Measurements from ENCODE around the gene CTNNAL1.
"Not testable (repeated sequence)": the region's sequence is repeated elsewhere in the genome, so short reads cannot be mapped to it uniquely, and the experiment has no call there.

CTNNAL1 gene

GRCh38 chr9:108972626-108973209, 40.6 kb downstream of the CTNNAL1 start:
- DNase-seq, result no peak
- Histone ChIP-seq H3K4me1 (no peaks in the 10 kb centered on the region), H3K9me3 (no peaks in the 10 kb centered on the region), H3K36me3 (peaks cover 23% of the 10 kb centered on the region), H3K4me3 (ENCODE audit: low read depth, low read length) (no peak overlapping the region), H3K27me3 (no peaks in the 10 kb centered on the region)
- TF ChIP-seq, protein P1, sequence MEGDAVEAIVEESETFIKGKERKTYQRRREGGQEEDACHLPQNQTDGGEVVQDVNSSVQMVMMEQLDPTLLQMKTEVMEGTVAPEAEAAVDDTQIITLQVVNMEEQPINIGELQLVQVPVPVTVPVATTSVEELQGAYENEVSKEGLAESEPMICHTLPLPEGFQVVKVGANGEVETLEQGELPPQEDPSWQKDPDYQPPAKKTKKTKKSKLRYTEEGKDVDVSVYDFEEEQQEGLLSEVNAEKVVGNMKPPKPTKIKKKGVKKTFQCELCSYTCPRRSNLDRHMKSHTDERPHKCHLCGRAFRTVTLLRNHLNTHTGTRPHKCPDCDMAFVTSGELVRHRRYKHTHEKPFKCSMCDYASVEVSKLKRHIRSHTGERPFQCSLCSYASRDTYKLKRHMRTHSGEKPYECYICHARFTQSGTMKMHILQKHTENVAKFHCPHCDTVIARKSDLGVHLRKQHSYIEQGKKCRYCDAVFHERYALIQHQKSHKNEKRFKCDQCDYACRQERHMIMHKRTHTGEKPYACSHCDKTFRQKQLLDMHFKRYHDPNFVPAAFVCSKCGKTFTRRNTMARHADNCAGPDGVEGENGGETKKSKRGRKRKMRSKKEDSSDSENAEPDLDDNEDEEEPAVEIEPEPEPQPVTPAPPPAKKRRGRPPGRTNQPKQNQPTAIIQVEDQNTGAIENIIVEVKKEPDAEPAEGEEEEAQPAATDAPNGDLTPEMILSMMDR (IDR thresholded peaks at IDR 0.05; ENCODE audit: low read depth, low read length), result no peak

DNA sequence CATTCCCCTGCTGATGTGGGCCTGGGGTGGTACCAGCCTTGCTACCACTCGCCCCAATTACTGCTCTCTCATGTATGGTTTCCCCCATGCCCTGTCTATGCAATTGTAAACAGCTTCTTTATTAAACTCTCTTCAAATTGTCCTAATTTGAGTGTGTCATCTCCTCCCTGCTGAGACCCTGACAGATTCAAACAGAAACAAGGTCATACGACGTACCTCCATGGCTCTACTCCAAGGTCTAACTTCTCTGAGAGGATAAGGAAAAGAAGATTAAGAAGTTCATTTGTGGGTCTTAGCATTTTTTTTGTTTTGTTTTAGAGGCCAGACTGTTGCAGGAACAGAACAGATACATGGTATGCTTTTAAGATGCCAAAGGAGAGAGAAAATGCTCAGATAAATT, 41.1 kb downstream of the CTNNAL1 start:
- TF ChIP-seq, protein P1 (IDR thresholded peaks at IDR 0.05; ENCODE audit: low read depth, low read length), result no peak
- no peak for DNase-seq

GRCh38 chr9:108971392-108971791, 41.9 kb downstream of the CTNNAL1 start:
- not testable (repeated sequence) for H3K9me3 ChIP-seq; H3K4me3 ChIP-seq (ENCODE audit: low read depth, low read length); DNase-seq; H3K4me1 ChIP-seq; H3K27me3 ChIP-seq
- peaks cover 19% of the 10 kb centered on the region for H3K36me3 ChIP-seq

More for the DNA sequence above, 41.1 kb downstream of the CTNNAL1 start:
- no peaks in the 10 kb centered on the region for H3K27me3 ChIP-seq
- no peaks in the 10 kb centered on the region for H3K4me1 ChIP-seq
- H3K4me3 ChIP-seq (ENCODE audit: low read depth, low read length), result no peak overlapping the region
- H3K9me3 ChIP-seq, result no peaks in the 10 kb centered on the region
- peaks cover 22% of the 10 kb centered on the region for H3K36me3 ChIP-seq

- DNase-seq, result no peak
- Histone ChIP-seq H3K4me1 (peaks cover 4% of the 10 kb centered on the region; the same call in 1 of the 2 replicates), H3K36me3 (peaks cover 20% of the 10 kb centered on the region), H3K9me3 (no peaks in the 10 kb centered on the region), H3K27me3 (no peaks in the 10 kb centered on the region), H3K4me3 (ENCODE audit: low read depth, low read length) (no peak overlapping the region)
- TF ChIP-seq, protein P1 (IDR thresholded peaks at IDR 0.05; ENCODE audit: low read depth, low read length), result no peak
Observed at GRCh38 chr9:108967916-108968315, 45.4 kb downstream of the CTNNAL1 start.

GRCh38 chr9:108963459-108964143, 49.7 kb downstream of the CTNNAL1 start:
- Histone ChIP-seq H3K27me3 (no peaks in the 10 kb centered on the region), H3K4me1 (peaks cover 4% of the 10 kb centered on the region; the same call in 1 of the 2 replicates), H3K9me3 (no peaks in the 10 kb centered on the region), H3K4me3 (ENCODE audit: low read depth, low read length) (no peak overlapping the region), H3K36me3 (peaks cover 17% of the 10 kb centered on the region)
- TF ChIP-seq, protein P1 (IDR thresholded peaks at IDR 0.05; ENCODE audit: low read depth, low read length), result no peak
- peak; percentile 40 for DNase-seq

GRCh38 chr9:108961151-108961550, 52.1 kb downstream of the CTNNAL1 start:
- no peak overlapping the region for H3K4me3 ChIP-seq (ENCODE audit: low read depth, low read length)
- no peaks in the 10 kb centered on the region for H3K27me3 ChIP-seq
- no peaks in the 10 kb centered on the region for H3K9me3 ChIP-seq
- peaks cover 7% of the 10 kb centered on the region for H3K4me1 ChIP-seq
- DNase-seq, result no peak
- H3K36me3 ChIP-seq, result peaks cover 15% of the 10 kb centered on the region
- TF ChIP-seq, protein P1 (IDR thresholded peaks at IDR 0.05; ENCODE audit: low read depth, low read length), result no peak
